HG02642 (cell line): ENCODE measurements around the gene BACH1.

Experiments
- ATAC-seq: cut with Tn5 transposase; IDR thresholded peaks from one replicate; pipeline ENCODE4 v1.9.1; 2021; ENCODE audit warnings: mild to moderate bottlenecking; ENCODE audit not compliant: unreplicated experiment, poor library complexity

The BACH1 gene

DNA sequence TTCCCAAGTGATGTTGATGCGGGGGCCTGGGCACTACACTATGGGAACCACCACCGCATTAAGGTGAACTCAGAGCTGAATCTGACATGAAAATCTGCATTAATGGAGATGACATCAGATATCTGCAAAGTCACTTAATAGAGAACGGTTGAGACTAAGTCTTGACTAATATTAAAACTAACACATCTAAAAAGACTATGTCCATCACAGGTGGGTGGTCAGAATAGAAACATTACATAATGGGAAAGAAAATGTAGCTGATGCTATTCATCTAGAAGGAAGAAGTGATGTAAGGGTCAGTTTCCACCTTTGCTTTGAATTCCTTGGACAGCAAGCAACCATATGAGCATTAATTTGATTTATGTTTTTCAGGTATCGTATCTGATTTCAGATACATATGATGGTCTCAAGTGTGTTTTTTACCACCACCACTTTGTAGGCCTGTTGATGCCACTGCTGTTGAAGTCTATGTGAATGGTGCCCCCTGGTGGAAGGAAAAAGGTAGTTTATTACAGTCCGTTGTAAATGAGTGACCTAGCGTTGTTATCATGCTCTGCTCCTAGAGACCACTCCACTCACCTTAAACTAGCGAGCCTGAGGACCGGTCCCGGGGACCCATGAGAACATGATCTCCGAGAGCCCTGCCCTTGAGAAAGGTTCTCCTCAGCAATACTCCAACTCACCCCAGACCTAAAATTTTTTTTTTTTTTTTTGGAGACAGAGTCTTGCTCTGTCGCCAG lies 73.5 kb downstream of the BACH1 start:
- peak; percentile 80 for ATAC-seq

DNA sequence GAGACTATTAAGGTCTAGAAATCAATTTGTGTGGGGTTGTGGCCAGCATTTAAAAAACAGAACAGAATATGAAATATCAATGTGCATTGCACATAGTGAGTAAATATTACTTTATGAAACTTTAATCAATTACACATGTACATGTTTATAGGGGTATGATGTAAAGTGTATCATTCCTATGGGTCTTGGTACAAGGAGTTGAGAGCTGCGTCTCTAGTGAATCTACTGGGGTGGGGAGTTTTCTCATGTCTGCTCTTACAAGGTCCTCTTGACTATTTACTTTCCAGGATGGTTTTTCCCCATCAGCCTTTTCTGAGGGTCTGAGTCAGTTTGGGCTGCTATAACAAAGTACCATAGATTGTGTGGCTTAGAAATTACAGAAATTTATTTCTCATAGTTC lies 75.8 kb downstream of the BACH1 start:
- no peak for ATAC-seq

DNA sequence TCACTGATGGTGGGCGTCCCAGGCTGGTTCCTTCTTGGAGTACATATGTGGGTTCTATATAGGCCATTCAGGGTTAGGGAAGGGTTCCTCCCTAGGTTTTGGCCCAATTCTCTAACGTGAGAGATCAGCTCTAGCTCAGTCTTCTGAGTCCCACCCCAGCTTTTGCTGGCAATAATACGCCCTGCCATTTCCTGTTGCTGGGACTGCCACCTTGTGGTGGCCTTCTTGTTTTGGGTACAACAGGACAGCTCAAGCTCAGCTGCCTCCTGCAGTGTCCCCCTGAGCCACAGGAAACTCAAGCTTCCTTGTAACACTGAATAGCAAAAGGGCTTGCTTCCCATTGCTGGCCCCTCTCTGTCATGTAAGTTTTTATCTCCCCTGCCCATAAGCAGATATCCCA lies 77.8 kb downstream of the BACH1 start:
- peak; percentile 68 for ATAC-seq

DNA sequence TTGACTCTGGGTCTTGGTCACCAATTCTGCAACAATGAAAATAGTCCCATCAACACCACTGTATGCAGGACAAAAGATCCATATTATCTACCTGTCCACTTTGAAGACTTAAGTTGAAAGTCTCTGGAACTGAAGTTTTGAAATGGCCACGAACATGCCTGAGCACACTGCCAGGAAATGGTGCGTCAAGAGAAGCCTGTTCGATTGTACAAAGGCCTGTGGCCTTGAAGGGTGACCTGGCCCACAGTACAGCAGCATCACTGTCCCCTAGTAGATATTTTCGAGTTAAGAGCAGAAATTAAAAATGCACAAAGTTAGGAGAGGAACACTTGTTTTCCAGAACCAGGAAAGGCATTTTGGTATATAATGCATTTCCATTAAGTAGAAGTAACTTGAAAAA lies 78.5 kb downstream of the BACH1 start:
- ATAC-seq = no peak

DNA sequence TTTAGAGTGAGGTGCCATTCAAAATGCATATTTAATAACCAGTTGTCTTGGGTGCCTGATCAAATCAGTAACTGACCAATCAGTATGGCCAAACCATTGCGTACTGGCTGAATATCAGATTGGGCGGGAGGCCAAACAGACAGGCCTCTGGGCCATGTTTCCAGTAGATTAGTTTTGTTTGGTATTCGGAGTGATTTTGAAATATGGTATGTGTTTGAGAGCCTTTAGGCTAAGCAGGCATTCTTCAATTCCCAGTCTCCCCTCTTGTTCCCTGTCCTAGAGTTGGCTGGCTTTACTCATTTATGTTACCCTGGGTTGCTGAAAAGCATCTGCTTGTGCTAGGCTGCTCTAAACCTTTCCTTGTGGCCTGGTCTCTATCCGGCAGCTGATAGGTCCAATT lies 80.1 kb downstream of the BACH1 start:
- no peak for ATAC-seq

DNA sequence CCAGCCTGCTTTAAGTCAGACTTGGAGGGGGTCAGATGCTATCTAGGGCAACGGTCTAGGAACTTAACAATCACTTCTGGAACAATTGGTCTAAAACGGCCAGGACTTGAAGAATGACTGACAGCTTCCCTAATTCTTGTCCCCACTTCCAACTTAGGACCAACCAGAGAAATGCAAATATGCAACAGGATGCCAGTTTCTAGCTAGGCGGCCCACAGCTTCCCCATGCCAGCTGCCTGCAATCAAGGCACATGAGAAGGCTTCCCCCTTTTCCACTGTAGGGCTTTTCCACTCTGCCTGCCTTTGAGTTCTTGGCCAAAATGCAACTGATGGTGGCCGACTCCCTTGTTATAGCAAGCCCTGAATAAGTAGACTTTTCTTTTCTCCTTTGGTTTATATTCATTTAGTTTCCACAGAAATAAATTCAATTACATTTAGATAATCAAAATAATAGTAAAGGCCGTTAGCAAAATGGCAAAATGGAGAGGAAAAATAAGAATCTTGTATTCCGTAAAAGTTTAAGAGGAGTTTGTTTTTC lies 80.9 kb downstream of the BACH1 start:
- no peak for ATAC-seq

DNA sequence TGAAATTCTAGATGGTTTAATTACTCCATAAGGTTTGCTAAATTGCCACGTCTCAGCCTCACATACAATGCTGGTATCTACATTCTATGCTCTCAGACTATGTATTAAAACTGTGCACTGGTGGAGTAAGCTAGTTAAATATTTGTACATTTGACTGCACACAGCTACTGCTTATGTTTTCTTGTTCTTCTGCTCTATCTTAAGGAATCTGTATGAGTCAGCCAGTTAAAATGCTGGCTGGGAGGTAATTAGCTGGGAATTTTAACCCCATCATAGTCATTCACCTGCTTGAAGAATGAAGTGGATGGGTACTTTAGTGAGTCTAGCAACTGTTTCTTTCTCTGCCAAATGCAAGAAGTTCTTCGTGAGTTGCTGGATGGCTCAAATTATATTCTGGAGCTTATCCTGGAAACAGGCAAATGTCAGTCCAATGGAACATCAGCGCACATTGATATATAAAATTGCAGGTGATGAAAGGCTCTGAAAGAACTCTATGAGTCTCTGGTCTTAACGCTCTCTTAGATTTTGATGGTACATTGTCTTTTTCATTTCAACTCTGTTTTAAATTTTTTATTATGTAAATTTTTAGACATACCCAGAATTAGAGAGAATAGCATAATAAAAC lies 83.4 kb downstream of the BACH1 start:
- no peak for ATAC-seq

DNA sequence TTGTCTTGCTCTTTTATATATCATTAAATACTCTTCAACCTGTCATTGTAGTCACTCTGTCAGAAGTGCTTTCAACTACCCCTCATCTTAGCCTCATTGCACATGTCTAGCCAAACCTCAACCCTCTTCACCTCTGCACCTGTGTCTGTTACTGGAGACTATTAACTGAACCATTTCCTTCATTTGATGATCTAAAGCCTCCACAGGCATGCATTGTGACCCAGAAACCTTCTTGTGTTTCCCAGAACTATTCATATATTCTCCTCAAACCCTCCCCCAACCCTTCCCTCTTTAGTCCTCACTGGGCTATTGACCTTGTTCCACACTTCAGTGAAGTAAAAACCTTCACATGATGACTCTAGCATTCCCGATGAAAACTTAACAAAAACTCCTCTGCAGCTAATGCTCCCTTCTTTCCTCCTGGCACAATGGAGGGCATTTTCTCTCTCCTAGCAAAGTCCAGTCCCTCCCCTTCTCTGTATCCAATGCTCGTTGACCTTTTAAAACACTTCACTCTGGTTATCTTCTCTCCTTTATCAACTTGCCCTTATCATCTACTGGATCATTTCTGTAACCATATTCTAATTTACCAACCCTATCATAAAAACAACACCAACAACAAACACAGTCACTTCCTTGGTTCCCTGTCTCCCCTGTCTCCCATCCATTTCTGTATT lies 86.1 kb downstream of the BACH1 start:
- no peak for ATAC-seq

DNA sequence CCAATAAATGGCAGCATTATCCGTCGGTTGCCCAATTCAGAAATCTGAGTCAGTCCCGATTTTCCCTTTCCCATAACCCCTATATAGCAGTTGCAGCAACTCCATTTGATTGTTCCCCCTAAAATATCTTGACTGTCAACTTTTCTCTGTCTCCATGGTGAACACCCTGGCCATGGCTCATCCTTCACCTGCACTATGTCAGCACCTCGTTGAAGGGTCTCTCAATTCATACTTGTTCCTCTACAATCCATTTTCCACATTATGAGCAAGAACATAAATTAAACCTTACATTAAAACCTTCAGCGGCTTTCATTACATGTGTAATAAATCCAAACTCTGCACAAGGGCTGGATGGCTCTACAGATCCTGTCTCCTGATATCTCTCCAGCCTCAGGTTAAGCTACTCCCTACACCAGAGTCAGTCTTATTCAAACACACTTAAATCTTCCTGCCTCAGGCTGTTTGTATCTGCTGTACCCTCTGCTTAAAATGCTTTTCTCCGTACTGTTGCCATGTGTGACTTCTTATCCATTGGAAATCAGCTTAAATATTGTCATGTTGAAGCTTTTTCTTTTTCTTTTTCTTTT lies 87.3 kb downstream of the BACH1 start:
- no peak for ATAC-seq

DNA sequence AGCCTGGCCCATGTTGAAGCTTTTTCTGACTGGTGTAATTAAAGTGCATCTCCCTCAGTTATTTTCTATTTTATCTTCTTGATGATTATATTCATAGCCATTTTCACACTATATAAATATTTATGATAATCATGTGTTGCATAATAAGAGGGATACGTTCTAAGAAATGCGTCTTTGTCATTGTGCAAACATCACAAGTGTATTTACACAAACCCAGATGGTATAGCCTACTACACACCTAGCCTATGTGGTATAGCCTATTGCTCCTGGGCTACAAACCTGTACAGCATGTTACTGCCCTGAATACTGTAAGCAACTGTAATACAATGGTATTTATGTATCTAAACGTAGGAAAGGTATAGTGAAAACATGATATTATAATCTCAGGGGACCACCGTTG lies 88.1 kb downstream of the BACH1 start:
- ATAC-seq = no peak

DNA sequence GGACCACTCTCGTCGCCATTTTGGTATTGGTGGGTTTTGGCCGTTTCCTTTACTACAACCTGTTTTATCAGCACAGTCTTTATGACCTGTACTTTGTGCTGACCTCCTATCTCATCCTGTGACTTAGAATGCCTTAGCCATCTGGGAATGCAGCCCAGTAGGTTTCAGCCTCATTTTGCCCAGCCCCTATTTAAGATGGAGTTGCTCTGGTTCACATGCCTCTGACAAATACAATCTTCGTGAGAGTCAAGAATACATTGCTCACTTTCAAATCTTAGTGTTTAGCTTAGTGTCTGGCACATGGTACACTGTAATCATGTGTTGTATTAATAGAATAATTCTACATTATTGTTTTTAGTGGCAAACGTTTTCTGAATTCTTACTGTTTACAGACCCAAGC lies 88.9 kb downstream of the BACH1 start:
- ATAC-seq = no peak

DNA sequence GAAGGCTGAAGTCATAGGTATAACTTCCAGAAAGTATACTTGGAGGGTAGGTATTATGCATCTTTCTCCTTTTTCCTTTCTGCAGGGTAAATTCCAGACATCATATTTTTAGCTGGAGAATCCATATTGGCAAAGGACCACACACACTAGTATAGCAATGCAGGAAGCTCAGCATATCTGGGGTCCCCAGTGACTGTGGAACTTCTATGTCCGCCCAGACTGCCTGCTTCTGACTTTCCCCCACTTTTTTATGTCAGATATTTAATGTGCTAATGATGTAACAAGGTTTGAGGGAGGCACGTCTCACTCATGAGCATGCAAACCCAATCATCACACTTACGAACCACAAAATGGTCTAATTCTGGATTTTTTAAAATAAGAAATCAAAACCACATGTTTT lies 90.4 kb downstream of the BACH1 start:
- ATAC-seq = no peak

DNA sequence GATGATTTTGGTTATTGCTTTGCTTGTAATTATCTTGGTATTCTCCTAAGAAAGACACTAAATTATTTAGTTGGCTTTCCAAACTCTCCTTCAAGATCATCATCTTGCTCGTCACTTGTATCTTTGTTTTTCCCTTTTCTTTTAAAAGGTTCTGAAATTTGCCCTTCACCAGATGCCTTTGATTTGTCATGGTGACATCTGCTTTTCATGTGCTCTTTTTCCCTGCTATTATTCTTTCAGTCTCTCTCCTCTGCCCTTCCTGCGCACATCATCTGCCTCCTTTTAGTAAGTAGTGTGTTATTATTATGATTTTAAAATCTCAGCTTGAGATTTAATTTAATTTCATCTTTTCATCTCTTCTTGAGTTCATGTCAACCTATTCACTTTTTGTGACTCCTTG lies 92.1 kb downstream of the BACH1 start:
- no peak for ATAC-seq

DNA sequence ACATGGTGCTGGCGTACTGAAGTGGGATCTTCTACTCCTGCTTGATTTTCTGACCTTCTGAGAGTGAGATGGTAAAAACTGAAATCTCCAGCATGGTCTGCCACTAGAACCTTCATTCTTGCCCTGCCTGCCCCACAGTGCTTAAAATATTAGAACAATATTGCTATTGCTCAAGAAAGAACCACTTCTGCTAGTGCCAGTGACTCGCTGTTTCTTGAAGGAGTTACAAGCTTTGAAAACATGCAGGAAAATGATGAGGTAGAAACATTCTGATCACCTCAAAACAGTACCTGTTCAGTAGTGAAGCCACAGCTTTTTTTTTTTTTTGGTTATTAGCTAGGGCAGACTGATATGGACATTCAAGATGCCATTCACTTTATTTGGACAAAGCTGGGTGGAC lies 95.3 kb downstream of the BACH1 start:
- ATAC-seq = no peak
